ENCODE data around the gene SLC37A1. TPM values are rescaled to one million over a fixed set of nuclear protein-coding genes. Genes with fewer than 3 reads are reported as not detected.

SLC37A1 gene
- total RNA-seq, 4 donors from 2014 or later, result 10.7 to 21.1 (median 14.0) TPM

DNA sequence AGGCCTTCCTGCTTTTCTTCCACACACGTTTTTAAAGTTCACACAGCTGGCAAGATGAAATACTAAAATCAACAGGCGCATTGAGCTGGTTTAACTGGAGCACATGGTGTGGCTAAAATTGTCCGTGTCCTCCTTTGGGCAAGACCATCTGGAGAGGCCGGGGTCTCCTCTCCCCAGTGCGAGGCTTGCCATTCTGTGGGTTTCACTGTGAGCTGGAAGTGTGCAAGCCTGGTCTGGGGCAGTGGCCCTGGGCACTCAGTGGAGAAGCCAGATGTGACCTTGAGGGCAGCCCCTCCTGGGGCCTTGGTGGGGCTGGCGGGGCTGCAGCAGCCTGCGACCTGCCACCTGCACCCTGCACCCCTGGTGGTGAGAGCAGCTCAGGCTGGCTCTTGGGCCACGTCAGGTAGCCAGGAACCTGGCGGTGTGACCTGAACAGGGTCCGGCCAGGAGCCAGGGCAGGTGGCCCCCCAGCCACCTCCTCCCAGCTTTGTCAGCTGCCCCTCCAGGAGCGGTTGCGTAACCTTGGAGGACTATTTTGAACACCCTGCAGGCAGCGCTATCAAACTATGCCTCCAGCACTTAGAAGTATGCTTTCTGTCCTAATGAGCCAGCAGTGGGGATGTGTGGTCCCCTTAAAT is 52.4 kb downstream of the SLC37A1 start:
- Histone ChIP-seq H3K4me1 (peaks cover 0 to 15% (median 0%) of the 10 kb centered on the region in 3 donors), H3K27me3 (no peaks in the 10 kb centered on the region), H3K4me3 (no peak overlapping the region), H3K9me3 (no peaks in the 10 kb centered on the region), H3K27ac (no peak overlapping the region), H3K36me3 (peaks cover 5 to 97% (median 6%) of the 10 kb centered on the region in 3 donors)
- 79 to 80% methylated on average over 6 to 9 of the region's 13 CpGs for WGBS, 2 donors
- intact Hi-C loops (cut with DNase I), result no loop called here
- no peak for TF ChIP-seq POLR2A (IDR thresholded peaks at IDR 0.05)
- TF ChIP-seq, protein P1, sequence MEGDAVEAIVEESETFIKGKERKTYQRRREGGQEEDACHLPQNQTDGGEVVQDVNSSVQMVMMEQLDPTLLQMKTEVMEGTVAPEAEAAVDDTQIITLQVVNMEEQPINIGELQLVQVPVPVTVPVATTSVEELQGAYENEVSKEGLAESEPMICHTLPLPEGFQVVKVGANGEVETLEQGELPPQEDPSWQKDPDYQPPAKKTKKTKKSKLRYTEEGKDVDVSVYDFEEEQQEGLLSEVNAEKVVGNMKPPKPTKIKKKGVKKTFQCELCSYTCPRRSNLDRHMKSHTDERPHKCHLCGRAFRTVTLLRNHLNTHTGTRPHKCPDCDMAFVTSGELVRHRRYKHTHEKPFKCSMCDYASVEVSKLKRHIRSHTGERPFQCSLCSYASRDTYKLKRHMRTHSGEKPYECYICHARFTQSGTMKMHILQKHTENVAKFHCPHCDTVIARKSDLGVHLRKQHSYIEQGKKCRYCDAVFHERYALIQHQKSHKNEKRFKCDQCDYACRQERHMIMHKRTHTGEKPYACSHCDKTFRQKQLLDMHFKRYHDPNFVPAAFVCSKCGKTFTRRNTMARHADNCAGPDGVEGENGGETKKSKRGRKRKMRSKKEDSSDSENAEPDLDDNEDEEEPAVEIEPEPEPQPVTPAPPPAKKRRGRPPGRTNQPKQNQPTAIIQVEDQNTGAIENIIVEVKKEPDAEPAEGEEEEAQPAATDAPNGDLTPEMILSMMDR (IDR thresholded peaks at IDR 0.05), result no peak
- DNase-seq, result no peak

DNA sequence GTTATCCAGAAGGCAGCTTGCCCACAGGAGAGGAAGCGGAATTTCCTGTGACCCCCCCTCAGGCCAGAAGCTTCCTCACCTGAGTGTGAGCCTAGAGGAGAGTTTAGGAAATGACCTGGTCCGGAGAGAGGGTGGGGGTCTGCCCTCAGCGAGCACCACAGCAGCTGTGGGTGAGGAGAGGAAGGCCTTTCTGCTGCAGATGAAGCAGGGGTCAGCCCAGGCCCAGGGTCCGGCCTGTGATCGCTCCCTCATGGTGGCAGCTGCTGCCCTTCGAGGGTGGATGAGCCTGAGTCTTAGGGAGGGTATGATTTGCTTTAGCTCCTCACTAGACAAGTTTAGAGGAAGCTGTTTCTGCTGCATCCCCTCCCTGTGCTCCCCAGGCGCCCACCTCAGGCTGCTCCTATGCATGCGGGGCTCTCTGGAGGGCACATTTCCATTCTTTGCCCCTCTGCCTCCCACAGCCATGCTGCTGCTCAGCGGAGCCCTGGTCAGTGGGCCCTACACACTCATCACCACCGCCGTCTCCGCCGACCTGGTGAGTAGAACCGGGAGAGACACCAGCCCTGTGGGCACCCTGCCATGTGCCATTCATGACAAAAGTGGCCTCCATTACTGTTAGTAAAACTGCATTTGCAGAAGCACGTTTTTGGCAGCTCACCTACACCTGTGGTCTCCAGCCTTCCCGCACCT is 53.0 kb downstream of the SLC37A1 start:
- H3K9me3 ChIP-seq, result no peaks in the 10 kb centered on the region
- peaks cover 0 to 9% (median 0%) of the 10 kb centered on the region in 3 donors for H3K4me1 ChIP-seq
- H3K36me3 ChIP-seq, result peaks cover 5 to 97% (median 6%) of the 10 kb centered on the region in 3 donors
- WGBS, 2 donors, result 77 to 100% methylated on average over 4 to 7 of the region's 16 CpGs
- no peak for DNase-seq
- no peak overlapping the region for H3K4me3 ChIP-seq
- intact Hi-C loops (cut with DNase I), result no loop called here
- no peak for TF ChIP-seq POLR2A (IDR thresholded peaks at IDR 0.05)
- TF ChIP-seq, protein P1 (IDR thresholded peaks at IDR 0.05), result no peak
- H3K27me3 ChIP-seq, result no peaks in the 10 kb centered on the region
- H3K27ac ChIP-seq, result no peak overlapping the region

DNA sequence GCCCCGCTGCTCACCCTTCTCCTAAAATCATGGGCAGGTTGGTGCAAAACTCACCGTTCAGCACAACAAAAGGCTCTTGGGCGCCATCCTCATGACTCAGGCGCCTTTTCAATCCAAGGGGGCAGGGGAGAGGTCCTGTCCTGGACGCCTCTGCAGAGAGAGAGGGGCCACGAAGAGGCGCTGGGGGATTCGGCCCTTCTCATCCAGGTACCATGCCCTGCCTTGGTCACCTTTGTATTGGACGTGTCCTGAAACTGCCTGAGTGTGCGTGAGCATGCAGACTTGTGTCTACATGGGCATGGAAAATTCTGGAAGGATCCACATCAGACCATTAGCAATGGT is 53.5 kb downstream of the SLC37A1 start:
- peaks cover 0 to 9% (median 0%) of the 10 kb centered on the region in 3 donors for H3K4me1 ChIP-seq
- no peak overlapping the region for H3K27ac ChIP-seq
- no peaks in the 10 kb centered on the region for H3K27me3 ChIP-seq
- WGBS, 2 donors, result 90 to 91% methylated on average over 4 to 6 of the region's 10 CpGs
- no peak for TF ChIP-seq POLR2A (IDR thresholded peaks at IDR 0.05)
- TF ChIP-seq, protein P1 (IDR thresholded peaks at IDR 0.05), result no peak
- H3K9me3 ChIP-seq, result no peaks in the 10 kb centered on the region
- DNase-seq, result no peak
- intact Hi-C loops (cut with DNase I), result no loop called here
- peaks cover 5 to 97% (median 6%) of the 10 kb centered on the region in 3 donors for H3K36me3 ChIP-seq
- no peak overlapping the region for H3K4me3 ChIP-seq

DNA sequence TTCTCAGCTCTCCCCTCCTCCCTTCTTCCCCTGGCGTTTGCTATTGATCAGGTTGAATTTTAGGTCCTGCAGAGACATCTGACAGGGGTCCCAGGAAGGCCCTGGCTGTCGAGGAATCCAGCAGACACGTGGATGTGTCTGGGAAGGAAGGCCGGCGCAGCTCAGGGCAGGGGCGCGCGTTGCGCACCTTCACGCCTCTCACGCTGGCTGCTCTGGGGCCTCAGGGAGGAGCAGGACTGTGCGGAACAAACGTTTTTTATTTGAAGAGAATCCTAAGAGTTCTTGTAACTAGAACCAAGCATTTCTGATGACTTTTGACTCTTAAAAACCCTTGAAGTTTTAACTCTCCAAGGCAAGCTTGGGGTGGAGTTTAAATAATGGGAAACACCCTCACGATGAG is 54.2 kb downstream of the SLC37A1 start:
- Histone ChIP-seq H3K27me3 (no peaks in the 10 kb centered on the region), H3K36me3 (peaks cover 5 to 95% (median 6%) of the 10 kb centered on the region in 3 donors), H3K9me3 (no peaks in the 10 kb centered on the region), H3K4me3 (no peak overlapping the region), H3K27ac (no peak overlapping the region), H3K4me1 (peaks cover 0 to 9% (median 0%) of the 10 kb centered on the region in 3 donors)
- intact Hi-C loops (cut with DNase I), result no loop called here
- WGBS, 2 donors, result 85 to 88% methylated on average over 13 to 14 of the region's 14 CpGs
- DNase-seq, result no peak
- no peak for TF ChIP-seq POLR2A (IDR thresholded peaks at IDR 0.05)
- TF ChIP-seq, protein P1 (IDR thresholded peaks at IDR 0.05), result no peak

DNA sequence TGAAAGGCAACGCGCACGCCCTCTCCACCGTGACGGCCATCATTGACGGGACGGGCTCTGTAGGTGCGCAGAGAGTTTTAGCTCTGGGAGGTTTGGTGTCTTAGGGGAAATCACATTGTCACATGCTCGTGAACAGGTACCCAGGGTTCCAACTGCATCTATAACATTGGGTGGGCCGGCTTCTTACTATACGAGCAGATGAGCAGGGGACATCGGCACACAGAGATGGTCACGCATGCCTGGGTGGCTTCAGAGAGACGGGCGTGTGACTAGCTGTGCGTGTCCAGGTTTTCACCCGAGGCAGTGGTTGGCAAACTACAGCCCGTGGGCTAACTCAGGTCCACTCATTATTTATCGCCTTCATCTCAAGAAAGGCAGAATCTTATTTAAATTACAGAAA is 54.7 kb downstream of the SLC37A1 start:
- 92 to 96% methylated on average over 10 to 19 of the region's 19 CpGs for WGBS, 2 donors
- intact Hi-C loops (cut with DNase I), result no loop called here
- Histone ChIP-seq H3K4me3 (no peak overlapping the region), H3K27me3 (no peaks in the 10 kb centered on the region), H3K4me1 (peaks cover 0 to 8% (median 0%) of the 10 kb centered on the region in 3 donors), H3K36me3 (peaks cover 5 to 95% (median 6%) of the 10 kb centered on the region in 3 donors), H3K9me3 (no peaks in the 10 kb centered on the region), H3K27ac (no peak overlapping the region)
- TF ChIP-seq, protein P1 (IDR thresholded peaks at IDR 0.05), result no peak
- no peak for TF ChIP-seq POLR2A (IDR thresholded peaks at IDR 0.05)
- no peak for DNase-seq
